HEK293 (cell line): Measurements from ENCODE around the gene SPTBN2.

ENCODE experiments used
- CTCF ChIA-PET: fragments of 350-600 bp; formaldehyde crosslinking; extraction: SDS; loops from one replicate; lab custom pipeline; 2021; ENCODE audit warnings: antibody characterized with exemption; lab: Yijun Ruan, JAX
- POLR2A ChIA-PET: fragments of 300-600 bp; formaldehyde crosslinking; extraction: SDS; loops from one replicate; lab custom pipeline; 2020; ENCODE audit warnings: antibody characterized with exemption, inconsistent platforms; lab: Yijun Ruan, JAX
- H3K27ac ChIP-seq: fragments of 200-500 bp; sonication (Bioruptor generic); 2 replicates; pipeline ENCODE4 v1.5.1; 2014; ENCODE audit warnings: low read depth, low read length, control low read depth, inconsistent platforms; ENCODE audit errors: extremely low read depth
- H3K36me3 ChIP-seq, 2 experiments: fragments of 200-500 bp in 1 of 2; sonication (Bioruptor generic) in 1 of 2; 1 replicate in 1 of 2; 2 replicates in 1 of 2; pipeline ENCODE4 v1.5.1; 2014 to 2017; ENCODE audit warnings: inconsistent platforms in 2 of 2, low read length in 2 of 2; ENCODE audit not compliant: control insufficient read depth in 2 of 2, insufficient read depth in 1 of 2
- H3K4me1 ChIP-seq: fragments of 200-500 bp; sonication (Bioruptor generic); 2 replicates; pipeline ENCODE4 v1.5.1; 2014; ENCODE audit warnings: mild to moderate bottlenecking, low read length, inconsistent platforms; ENCODE audit not compliant: control insufficient read depth, insufficient read depth
- H3K4me3 ChIP-seq: 2 replicates; pipeline ENCODE4 v1.5.1; 2011; ENCODE audit warnings: low read depth, mild to moderate bottlenecking, control low read depth, low read length, moderate library complexity
- H3K9me3 ChIP-seq: fragments of 200-500 bp; sonication (Bioruptor generic); 2 replicates; pipeline ENCODE4 v1.5.1; 2014; ENCODE audit warnings: low read depth, low read length, inconsistent platforms; ENCODE audit not compliant: control insufficient read depth, insufficient read depth
- EGR2 ChIP-seq: fragments of 450-650 bp; formaldehyde crosslinking; IDR thresholded peaks from 2 replicates; pipeline ENCODE4 v1.5.1; 2016; ENCODE audit warnings: low read depth, missing biosample characterization, missing genetic modification characterization
- HOXA7 ChIP-seq: sonication (generic); formaldehyde crosslinking; IDR thresholded peaks from 2 replicates; pipeline ENCODE4 v1.8.1; 2022; ENCODE audit warnings: missing genetic modification reagents, borderline replicate concordance
- HOXC10 ChIP-seq: sonication (generic); formaldehyde crosslinking; IDR thresholded peaks from 2 replicates; pipeline ENCODE4 v1.8.1; 2023; ENCODE audit warnings: mild to moderate bottlenecking, missing genetic modification reagents
- PRDM10 ChIP-seq: fragments of 450-650 bp; formaldehyde crosslinking; IDR thresholded peaks from 2 replicates; pipeline ENCODE4 v1.5.1; 2016; ENCODE audit warnings: missing biosample characterization, missing genetic modification characterization
- SP2 ChIP-seq: fragments of 450-650 bp; formaldehyde crosslinking; IDR thresholded peaks from 2 replicates; pipeline ENCODE4 v1.5.1; 2016; ENCODE audit warnings: missing biosample characterization, missing genetic modification characterization
- ZFP41 ChIP-seq: fragments of 450-650 bp; formaldehyde crosslinking; IDR thresholded peaks from 2 replicates; pipeline ENCODE4 v1.5.1; 2016; ENCODE audit warnings: missing biosample characterization, missing genetic modification characterization, borderline replicate concordance
- ZNF112 ChIP-seq: fragments of 450-650 bp; formaldehyde crosslinking; IDR thresholded peaks from 2 replicates; pipeline ENCODE4 v1.5.0; 2017; ENCODE audit warnings: missing biosample characterization, missing genetic modification characterization
- ZNF132 ChIP-seq: fragments of 450-650 bp; formaldehyde crosslinking; IDR thresholded peaks from 2 replicates; pipeline ENCODE4 v1.5.1; 2017; ENCODE audit warnings: missing biosample characterization, missing genetic modification characterization, borderline replicate concordance
- ZNF174 ChIP-seq: fragments of 450-650 bp; formaldehyde crosslinking; IDR thresholded peaks from 2 replicates; pipeline ENCODE4 v1.5.0; 2017; ENCODE audit warnings: missing biosample characterization, mild to moderate bottlenecking, missing genetic modification characterization
- ZNF2 ChIP-seq: fragments of 450-650 bp; formaldehyde crosslinking; IDR thresholded peaks from 2 replicates; pipeline ENCODE4 v1.5.1; 2016; ENCODE audit warnings: missing biosample characterization, missing genetic modification characterization
- ZNF324 ChIP-seq: fragments of 450-650 bp; formaldehyde crosslinking; IDR thresholded peaks from 2 replicates; pipeline ENCODE4 v1.5.1; 2016; ENCODE audit warnings: missing biosample characterization, missing genetic modification characterization
- ZNF37A ChIP-seq: fragments of 450-650 bp; IDR thresholded peaks from 2 replicates; pipeline ENCODE4 v1.5.1; 2018; ENCODE audit warnings: missing biosample characterization, missing genetic modification characterization
- ZNF404 ChIP-seq: fragments of 450-650 bp; formaldehyde crosslinking; IDR thresholded peaks from 2 replicates; pipeline ENCODE4 v1.5.1; 2017; ENCODE audit warnings: missing biosample characterization, missing genetic modification characterization
- ZNF501 ChIP-seq: fragments of 450-650 bp; formaldehyde crosslinking; IDR thresholded peaks from 2 replicates; pipeline ENCODE4 v1.5.1; 2016; ENCODE audit warnings: missing biosample characterization, missing genetic modification characterization
- ZNF514 ChIP-seq: fragments of 450-650 bp; formaldehyde crosslinking; IDR thresholded peaks from 2 replicates; pipeline ENCODE4 v1.5.1; 2016; ENCODE audit warnings: missing biosample characterization, missing genetic modification characterization
- ZNF561 ChIP-seq: fragments of 450-650 bp; IDR thresholded peaks from 2 replicates; pipeline ENCODE4 v1.5.1; 2018; ENCODE audit warnings: missing biosample characterization, missing genetic modification characterization, borderline replicate concordance
- ZNF660 ChIP-seq: fragments of 450-650 bp; IDR thresholded peaks from 2 replicates; pipeline ENCODE4 v1.5.1; 2018; ENCODE audit warnings: missing biosample characterization, mild to moderate bottlenecking, missing genetic modification characterization
- TF ChIP-seq, protein P1 (sequence below): fragments of 450-650 bp; formaldehyde crosslinking; IDR thresholded peaks from 2 replicates; pipeline ENCODE4 v1.5.1; 2016; ENCODE audit warnings: missing biosample characterization, missing genetic modification characterization
- TF ChIP-seq, protein P2 (sequence below): fragments of 450-650 bp; formaldehyde crosslinking; IDR thresholded peaks from 2 replicates; pipeline ENCODE4 v1.5.1; 2016; ENCODE audit warnings: missing biosample characterization, missing genetic modification characterization
- TF ChIP-seq, protein P3 (sequence below): fragments of 450-650 bp; formaldehyde crosslinking; IDR thresholded peaks from 2 replicates; pipeline ENCODE4 v1.5.1; 2016; ENCODE audit warnings: missing biosample characterization, missing genetic modification characterization

The SPTBN2 gene

DNA sequence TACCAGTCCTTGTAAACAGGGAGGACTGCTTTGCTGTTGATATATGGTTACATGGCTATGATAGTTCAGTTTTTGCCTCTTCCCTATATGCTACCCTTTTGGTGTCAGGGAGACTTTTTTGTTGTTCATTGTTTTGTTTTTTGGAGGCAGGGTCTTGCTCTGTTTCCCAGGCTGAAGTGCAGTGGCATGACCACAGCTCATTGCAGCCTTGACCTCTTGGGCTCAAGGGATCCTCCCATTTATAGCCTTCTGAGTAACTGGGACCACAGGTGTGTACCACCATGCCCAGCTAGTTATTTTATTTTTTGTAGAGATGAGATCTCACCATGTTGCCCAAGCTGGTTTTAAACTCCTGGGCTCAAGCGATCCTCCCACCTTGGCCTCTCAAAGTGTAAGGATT lies 38.6 kb upstream of the SPTBN2 start:
- CTCF ChIA-PET: interaction anchor here (0.6 to 1.6 kb wide), 6 partner anchors 20 to 306 kb away, joined by 3 to 6 read pairs (median 4); no protein-coding TSS in a partner anchor
- peak overlapping the region; percentile 43; the same call in 1 of the 2 replicates for H3K27ac ChIP-seq
- H3K9me3 ChIP-seq: no peaks in the 10 kb centered on the region
- POLR2A ChIA-PET: interaction anchor here (1.1 to 1.2 kb wide), 3 partner anchors 22 to 23 kb away, joined by 4 to 6 read pairs (median 6); no protein-coding TSS in a partner anchor
- peaks cover 3% of the 10 kb centered on the region; the same call in 1 of the 2 replicates for H3K4me1 ChIP-seq
- H3K36me3 ChIP-seq: peaks cover 0 to 3% of the 10 kb centered on the region in 2 experiments; a peak in 1 of 3 replicates
- no peak for TF ChIP-seq ZNF132 (tag by site-specific recombination)
- no peak for TF ChIP-seq ZNF324 (tag by site-specific recombination)
- no peak for TF ChIP-seq ZNF37A (tag by site-specific recombination)
- TF ChIP-seq ZNF174 (tag by site-specific recombination): no peak
- no peak for TF ChIP-seq ZNF112 (tag by site-specific recombination)
- no peak for TF ChIP-seq SP2 (tag by site-specific recombination)
- TF ChIP-seq, protein P1, sequence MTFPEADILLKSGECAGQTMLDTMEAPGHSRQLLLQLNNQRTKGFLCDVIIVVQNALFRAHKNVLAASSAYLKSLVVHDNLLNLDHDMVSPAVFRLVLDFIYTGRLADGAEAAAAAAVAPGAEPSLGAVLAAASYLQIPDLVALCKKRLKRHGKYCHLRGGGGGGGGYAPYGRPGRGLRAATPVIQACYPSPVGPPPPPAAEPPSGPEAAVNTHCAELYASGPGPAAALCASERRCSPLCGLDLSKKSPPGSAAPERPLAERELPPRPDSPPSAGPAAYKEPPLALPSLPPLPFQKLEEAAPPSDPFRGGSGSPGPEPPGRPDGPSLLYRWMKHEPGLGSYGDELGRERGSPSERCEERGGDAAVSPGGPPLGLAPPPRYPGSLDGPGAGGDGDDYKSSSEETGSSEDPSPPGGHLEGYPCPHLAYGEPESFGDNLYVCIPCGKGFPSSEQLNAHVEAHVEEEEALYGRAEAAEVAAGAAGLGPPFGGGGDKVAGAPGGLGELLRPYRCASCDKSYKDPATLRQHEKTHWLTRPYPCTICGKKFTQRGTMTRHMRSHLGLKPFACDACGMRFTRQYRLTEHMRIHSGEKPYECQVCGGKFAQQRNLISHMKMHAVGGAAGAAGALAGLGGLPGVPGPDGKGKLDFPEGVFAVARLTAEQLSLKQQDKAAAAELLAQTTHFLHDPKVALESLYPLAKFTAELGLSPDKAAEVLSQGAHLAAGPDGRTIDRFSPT: no peak
- TF ChIP-seq, all 188 proteins: peak for 0
- no peak overlapping the region for H3K4me3 ChIP-seq

DNA sequence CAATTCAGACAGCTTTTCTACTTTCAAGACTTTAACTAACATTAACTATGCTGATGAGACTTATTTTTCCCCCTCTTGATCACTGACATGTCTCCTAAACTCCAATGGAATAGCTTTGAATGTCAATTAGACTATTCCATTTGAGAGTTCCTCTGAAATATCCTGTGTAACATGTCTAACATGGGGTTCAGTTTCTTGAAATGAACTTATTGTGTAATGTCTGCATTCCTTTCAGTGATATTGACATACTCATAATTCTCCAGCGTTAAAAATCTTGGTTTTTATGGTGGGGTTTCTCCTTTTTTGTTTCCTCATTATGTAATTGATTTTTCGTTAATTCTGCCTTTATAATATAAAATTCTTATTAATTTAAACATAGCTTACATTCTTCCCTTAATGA lies 37.7 kb upstream of the SPTBN2 start:
- H3K27ac ChIP-seq: no peak overlapping the region
- ChIA-PET CTCF (interaction anchor here (1.1 to 1.6 kb wide), 4 partner anchors 19 to 72 kb away, joined by 3 to 5 read pairs (median 4); no protein-coding TSS in a partner anchor), POLR2A (interaction anchor here (0.5 kb wide), 1 partner anchor 20 kb away, joined by 3 read pairs; no protein-coding TSS in a partner anchor)

GRCh38 chr11:66762088-66762487 lies 33.1 kb upstream of the SPTBN2 start:
- H3K4me3 ChIP-seq: no peak overlapping the region
- POLR2A ChIA-PET: no interaction called here
- CTCF ChIA-PET: no interaction called here
- H3K27ac ChIP-seq: no peak overlapping the region
- no peaks in the 10 kb centered on the region for H3K4me1 ChIP-seq
- H3K36me3 ChIP-seq: peaks cover 0 to 16% of the 10 kb centered on the region in 2 experiments; a peak in 1 of 3 replicates
- no peaks in the 10 kb centered on the region for H3K9me3 ChIP-seq
- TF ChIP-seq ZNF501 (tag by site-specific recombination) (no peak), ZNF514 (no peak), EGR2 (tag by site-specific recombination) (no peak), ZFP41 (no peak), HOXC10 (no peak), ZNF660 (tag by site-specific recombination) (no peak), ZNF404 (tag by site-specific recombination) (no peak), HOXA7 (CRISPR knock-in tag) (no peak), ZNF2 (no peak)
- TF ChIP-seq, protein P2, sequence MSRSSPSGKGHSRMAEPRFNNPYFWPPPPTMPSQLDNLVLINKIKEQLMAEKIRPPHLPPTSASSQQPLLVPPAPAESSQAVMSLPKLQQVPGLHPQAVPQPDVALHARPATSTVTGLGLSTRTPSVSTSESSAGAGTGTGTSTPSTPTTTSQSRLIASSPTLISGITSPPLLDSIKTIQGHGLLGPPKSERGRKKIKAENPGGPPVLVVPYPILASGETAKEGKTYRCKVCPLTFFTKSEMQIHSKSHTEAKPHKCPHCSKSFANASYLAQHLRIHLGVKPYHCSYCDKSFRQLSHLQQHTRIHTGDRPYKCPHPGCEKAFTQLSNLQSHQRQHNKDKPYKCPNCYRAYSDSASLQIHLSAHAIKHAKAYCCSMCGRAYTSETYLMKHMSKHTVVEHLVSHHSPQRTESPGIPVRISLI (tag by site-specific recombination): no peak
- TF ChIP-seq, protein P3, sequence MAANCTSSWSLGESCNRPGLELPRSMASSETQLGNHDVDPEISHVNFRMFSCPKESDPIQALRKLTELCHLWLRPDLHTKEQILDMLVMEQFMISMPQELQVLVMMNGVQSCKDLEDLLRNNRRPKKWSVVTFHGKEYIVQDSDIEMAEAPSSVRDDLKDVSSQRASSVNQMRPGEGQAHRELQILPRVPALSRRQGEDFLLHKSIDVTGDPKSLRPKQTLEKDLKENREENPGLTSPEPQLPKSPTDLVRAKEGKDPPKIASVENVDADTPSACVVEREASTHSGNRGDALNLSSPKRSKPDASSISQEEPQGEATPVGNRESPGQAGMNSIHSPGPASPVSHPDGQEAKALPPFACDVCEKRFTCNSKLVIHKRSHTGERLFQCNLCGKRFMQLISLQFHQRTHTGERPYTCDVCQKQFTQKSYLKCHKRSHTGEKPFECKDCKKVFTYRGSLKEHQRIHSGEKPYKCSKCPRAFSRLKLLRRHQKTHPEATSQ (tag by site-specific recombination): no peak

More for the DNA sequence above, 37.7 kb upstream of the SPTBN2 start:
- H3K4me1 ChIP-seq: peaks cover 3% of the 10 kb centered on the region; the same call in 1 of the 2 replicates
- no peaks in the 10 kb centered on the region for H3K9me3 ChIP-seq
- peaks cover 0 to 13% of the 10 kb centered on the region in 2 experiments; a peak in 1 of 3 replicates for H3K36me3 ChIP-seq
- H3K4me3 ChIP-seq: no peak overlapping the region
- no peak for TF ChIP-seq ZNF561
- 0 out of 2 replicates have a peak, but pooled peaks have one; percentile 21 for TF ChIP-seq PRDM10 (tag by site-specific recombination)
